Spleen (tissue), 7 donors: ENCODE data around the gene DOCK4.

Source experiments
- CTCF ChIP-seq, 11 experiments: fragments of 200-600 bp in 7 of 11; fragments of 450-650 bp in 4 of 11; sonication (generic) in 4 of 11; IDR thresholded peaks in 8 of 11; conservative IDR thresholded peaks in 3 of 11; 1 replicate in 7 of 11; 2 replicates in 4 of 11; pipeline versions ENCODE4 v1.4.0 to v1.8.0; 2016 to 2021; ENCODE audit warnings: antibody characterized with exemption in 11 of 11, inconsistent platforms in 4 of 11, mild to moderate bottlenecking in 1 of 11
- POLR2A ChIP-seq, 3 donors: fragments of 450-650 bp; IDR thresholded peaks; one replicate each; pipeline ENCODE4 v1.5.1; 2017; ENCODE audit warnings: antibody characterized with exemption in 3 of 3, mild to moderate bottlenecking in 1 of 3
- POLR2AphosphoS5 ChIP-seq, 3 donors: sonication (generic); formaldehyde crosslinking; IDR thresholded peaks; one replicate each; pipeline ENCODE4 v1.5.1; 2017; ENCODE audit warnings: antibody characterized with exemption in 3 of 3
- donor health status: DM: no; HTN: no; CAD: no; lungs with moderate emphysema.
- donor health status: DM: no; HTN: no; CAD: no.
- donor health status: DM: no; HTN: no; CAD: no.

- TF ChIP-seq CTCF (IDR thresholded peaks at IDR 0.05 in 8 of 11, conservative IDR thresholded peaks at IDR 0.05 in 3 of 11) (no peak), POLR2A (IDR thresholded peaks at IDR 0.05) (no peak), POLR2AphosphoS5 (IDR thresholded peaks at IDR 0.05) (no peak)
These were observed 30.4 kb upstream of the DOCK4 start for GRCh38 chr7:112236597-112236996.
